Common myeloid progenitor, CD34-positive (primary cell): ENCODE data around the gene VPS51.

Experiments
- CTCF ChIA-PET: fragments of 350-600 bp; sonication (Branson Sonifier 250); formaldehyde crosslinking; loops from one replicate; lab custom pipeline; 2021; ENCODE audit warnings: antibody characterized with exemption; lab: Charles Lee
- POLR2A ChIA-PET: fragments of 350-600 bp; sonication (Branson Sonifier 250); formaldehyde crosslinking; loops from one replicate; lab custom pipeline; 2021; ENCODE audit warnings: antibody characterized with exemption; lab: Charles Lee
- DNase-seq, 3 donors: peaks; one replicate each; pipeline versions ENCODE4 v3.0.0 to v3.0.0-alpha.2; 2013
- H3K27ac ChIP-seq, 2 experiments: 1 replicate in 1 of 2; 2 replicates in 1 of 2; pipeline ENCODE4 v1.7.0; 2013; ENCODE audit warnings: inconsistent platforms in 2 of 2, low read length in 2 of 2, mild to moderate bottlenecking in 2 of 2, low read depth in 1 of 2, moderate library complexity in 1 of 2; ENCODE audit not compliant: severe bottlenecking in 2 of 2, insufficient read depth in 1 of 2, poor library complexity in 1 of 2
- H3K27me3 ChIP-seq, 5 experiments: replicated peaks in 2 of 5; 1 replicate in 3 of 5; 2 replicates in 2 of 5; pipeline versions ENCODE4 v1.6.1 to v1.7.0; 2013; ENCODE audit warnings: low read length in 4 of 5, mild to moderate bottlenecking in 2 of 5, moderate library complexity in 2 of 5, inconsistent platforms in 1 of 5; ENCODE audit not compliant: insufficient read depth in 5 of 5, control insufficient read depth in 4 of 5
- H3K36me3 ChIP-seq, 4 experiments: 1 replicate in 2 of 4; 2 replicates in 2 of 4; pipeline versions ENCODE4 v1.6.1 to v1.7.0; 2013; ENCODE audit warnings: low read length in 3 of 4, control low read depth in 1 of 4, mild to moderate bottlenecking in 1 of 4; ENCODE audit not compliant: control insufficient read depth in 4 of 4, insufficient read depth in 4 of 4
- H3K4me1 ChIP-seq, 4 experiments: 1 replicate in 3 of 4; 2 replicates in 1 of 4; pipeline versions ENCODE4 v1.6.1 to v1.7.1; 2013; ENCODE audit warnings: low read length in 3 of 4, mild to moderate bottlenecking in 3 of 4, control low read depth in 1 of 4, inconsistent platforms in 1 of 4, moderate library complexity in 1 of 4; ENCODE audit not compliant: control insufficient read depth in 4 of 4, insufficient read depth in 4 of 4; ENCODE audit errors: control extremely low read depth in 1 of 4
- H3K4me3 ChIP-seq, 7 experiments: 1 replicate in 4 of 7; 2 replicates in 3 of 7; pipeline versions ENCODE4 v1.5.1 to v1.7.0; 2013; ENCODE audit warnings: mild to moderate bottlenecking in 7 of 7, low read length in 6 of 7, moderate library complexity in 6 of 7, inconsistent platforms in 2 of 7, low read depth in 2 of 7, control low read depth in 1 of 7; ENCODE audit not compliant: insufficient read depth in 4 of 7, control insufficient read depth in 1 of 7; ENCODE audit errors: extremely low read depth in 1 of 7
- H3K9me3 ChIP-seq, 5 experiments: 1 replicate in 4 of 5; 2 replicates in 1 of 5; pipeline versions ENCODE4 v1.6.1 to v1.7.1; 2013; ENCODE audit warnings: low read length in 4 of 5, mild to moderate bottlenecking in 2 of 5, inconsistent platforms in 1 of 5, low read depth in 1 of 5, moderate library complexity in 1 of 5; ENCODE audit not compliant: control insufficient read depth in 4 of 5, insufficient read depth in 2 of 5; ENCODE audit errors: control extremely low read depth in 1 of 5
- WGBS: methylation state at CpG from one replicate; pipeline ENCODE4 v1.1.5; 2013; ENCODE audit not compliant: insufficient coverage; 5-methylcytosine and 5-hydroxymethylcytosine counted together

VPS51 gene

GRCh38 chr11:65151331-65151899 is 55.4 kb downstream of the VPS51 start:
- DNase-seq, result peak in 2 of 3 donors; percentile 46 to 57
- peaks cover 13 to 46% (median 44%) of the 10 kb centered on the region in 4 experiments for H3K4me1 ChIP-seq
- peak overlapping the region; percentile 80 to 90 for H3K27ac ChIP-seq
- H3K9me3 ChIP-seq, result peaks cover 0 to 4% (median 2%) of the 10 kb centered on the region in 5 experiments
- no peaks in the 10 kb centered on the region for H3K36me3 ChIP-seq
- ChIA-PET CTCF (interaction anchor here (0.6 to 1.8 kb wide), 9 partner anchors 12 to 40 kb away, joined by 3 to 6 read pairs (median 5); partner anchors contain the start of gene SPDYC), POLR2A (interaction anchor here (0.7 to 1.8 kb wide), 5 partner anchors 12 to 29 kb away, joined by 3 to 7 read pairs (median 4); partner anchors contain the start of genes SPDYC and SYVN1)
- H3K27me3 ChIP-seq, result no peaks in the 10 kb centered on the region
- 34% methylated on average over 3 of the region's 3 CpGs for WGBS
- peak overlapping the region in 2 of 7 experiments; percentile 45 to 59 for H3K4me3 ChIP-seq

GRCh38 chr11:65152122-65152521 is 56.1 kb downstream of the VPS51 start:
- ChIA-PET CTCF (interaction anchor here (1.3 to 1.8 kb wide), 6 partner anchors 11 to 38 kb away, joined by 3 to 6 read pairs (median 5); partner anchors contain the start of gene SPDYC), POLR2A (interaction anchor here (1.0 to 1.8 kb wide), 4 partner anchors 17 to 28 kb away, joined by 3 to 7 read pairs (median 5); partner anchors contain the start of genes SPDYC and SYVN1)
- Histone ChIP-seq H3K4me3 (peak overlapping the region in 1 of 7 experiments; percentile 8), H3K27ac (peak overlapping the region in 1 of 2 experiments; percentile 90), H3K9me3 (peaks cover 0 to 3% (median 2%) of the 10 kb centered on the region in 5 experiments), H3K4me1 (peaks cover 13 to 46% (median 44%) of the 10 kb centered on the region in 4 experiments), H3K36me3 (no peaks in the 10 kb centered on the region), H3K27me3 (no peaks in the 10 kb centered on the region)
- DNase-seq, result peak in 2 of 3 donors; percentile 66 to 67
- WGBS, result 70% methylated on average over 2 of the region's 2 CpGs

GRCh38 chr11:65156256-65156655 is 60.2 kb downstream of the VPS51 start:
- Histone ChIP-seq H3K27ac (no peak overlapping the region), H3K27me3 (no peaks in the 10 kb centered on the region), H3K9me3 (no peaks in the 10 kb centered on the region), H3K4me1 (peaks cover 4 to 23% (median 16%) of the 10 kb centered on the region in 4 experiments), H3K4me3 (no peak overlapping the region), H3K36me3 (no peaks in the 10 kb centered on the region)
- ChIA-PET POLR2A (no interaction called here), CTCF (interaction anchor here (0.8 to 1.0 kb wide), 2 partner anchors 21 to 44 kb away, joined by 3 read pairs; no protein-coding TSS in a partner anchor)
- 94% methylated on average over 3 of the region's 3 CpGs for WGBS
- DNase-seq, result no peak

- no peaks in the 10 kb centered on the region for H3K27me3 ChIP-seq
- WGBS, result 100% methylated on average over 3 of the region's 3 CpGs
- H3K4me1 ChIP-seq, result peaks cover 0 to 17% (median 9%) of the 10 kb centered on the region in 4 experiments
- POLR2A ChIA-PET, result interaction anchor here (0.6 kb wide), 1 partner anchor 12 kb away, joined by 3 read pairs; no protein-coding TSS in a partner anchor
- no peak for DNase-seq
- CTCF ChIA-PET, result interaction anchor here (1.0 kb wide), 1 partner anchor 44 kb away, joined by 3 read pairs; no protein-coding TSS in a partner anchor
- H3K27ac ChIP-seq, result no peak overlapping the region
- no peaks in the 10 kb centered on the region for H3K9me3 ChIP-seq
- H3K36me3 ChIP-seq, result no peaks in the 10 kb centered on the region
- no peak overlapping the region for H3K4me3 ChIP-seq
Measured at GRCh38 chr11:65156926-65157325, 60.9 kb downstream of the VPS51 start.

- Histone ChIP-seq H3K4me1 (peaks cover 0 to 13% (median 5%) of the 10 kb centered on the region in 4 experiments), H3K27ac (no peak overlapping the region), H3K4me3 (no peak overlapping the region), H3K27me3 (no peaks in the 10 kb centered on the region), H3K36me3 (no peaks in the 10 kb centered on the region), H3K9me3 (no peaks in the 10 kb centered on the region)
- 70% methylated on average over 3 of the region's 3 CpGs for WGBS
- no peak for DNase-seq
- ChIA-PET CTCF (interaction anchor here (0.6 to 1.0 kb wide), 2 partner anchors 18 to 45 kb away, joined by 3 to 4 read pairs; no protein-coding TSS in a partner anchor), POLR2A (interaction anchor here (0.6 kb wide), 1 partner anchor 12 kb away, joined by 3 read pairs; no protein-coding TSS in a partner anchor)
Measured at GRCh38 chr11:65157336-65157735, 61.3 kb downstream of the VPS51 start.

GRCh38 chr11:65159012-65159411 is 63.0 kb downstream of the VPS51 start:
- Histone ChIP-seq H3K4me3 (no peak overlapping the region), H3K27ac (no peak overlapping the region), H3K9me3 (no peaks in the 10 kb centered on the region), H3K36me3 (no peaks in the 10 kb centered on the region), H3K4me1 (peaks cover 0 to 5% (median 0%) of the 10 kb centered on the region in 4 experiments), H3K27me3 (no peaks in the 10 kb centered on the region)
- CTCF ChIA-PET, result no interaction called here
- no peak for DNase-seq
- POLR2A ChIA-PET, result no interaction called here
- 80% methylated on average over 1 of the region's 5 CpGs for WGBS

- Histone ChIP-seq H3K4me3 (no peak overlapping the region), H3K4me1 (peaks cover 0 to 5% (median 0%) of the 10 kb centered on the region in 4 experiments), H3K27me3 (no peaks in the 10 kb centered on the region), H3K9me3 (no peaks in the 10 kb centered on the region), H3K36me3 (no peaks in the 10 kb centered on the region), H3K27ac (no peak overlapping the region)
- ChIA-PET CTCF (no interaction called here), POLR2A (no interaction called here)
- WGBS, result 92% methylated on average over 2 of the region's 3 CpGs
- no peak for DNase-seq
Measured at GRCh38 chr11:65160643-65161042, 64.6 kb downstream of the VPS51 start.
